Activated CD4-positive, alpha-beta T cell treated with anti-CD3 and anti-CD28 coated beads for 24 hours (primary cell): Measurements from ENCODE around the gene VSIG8.

ENCODE experiments used
- DNase-seq, 2 donors: peaks; one replicate each; pipeline ENCODE4 v3.0.0-alpha.2; 2020; ENCODE audit warnings: low read depth in 2 of 2

VSIG8 gene

GRCh38 chr1:159856576-159856975 lies 5.9 kb downstream of the VSIG8 start:
- DNase-seq: no peak

GRCh38 chr1:159855709-159856108 lies 6.7 kb downstream of the VSIG8 start:
- no peak for DNase-seq

DNA sequence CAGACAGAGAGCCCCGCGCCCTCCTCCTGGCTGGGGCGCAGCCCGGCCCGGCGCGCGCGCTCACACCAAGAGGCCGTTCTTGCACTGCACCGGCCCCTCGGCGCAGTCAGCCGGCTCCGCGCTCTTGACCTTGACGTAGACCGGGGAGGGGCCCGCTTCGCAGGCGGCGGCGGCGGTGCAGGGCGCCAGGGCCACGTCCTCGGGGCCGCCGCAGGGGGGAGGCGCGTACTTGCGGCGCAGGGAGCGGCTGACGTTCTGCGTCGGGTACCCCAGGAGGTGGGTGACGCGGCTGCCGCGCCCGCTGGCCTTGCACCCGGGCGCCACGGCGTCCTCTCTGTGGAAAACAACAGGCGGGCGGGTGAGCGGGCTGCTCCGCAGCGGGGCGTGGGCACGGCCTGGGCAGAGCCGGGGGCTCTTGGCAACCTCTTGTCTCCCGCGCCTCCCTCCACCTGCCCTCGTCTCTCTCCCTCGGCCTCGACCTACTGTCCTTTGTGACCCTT lies 7.7 kb downstream of the VSIG8 start:
- DNase-seq: peak; percentile 57 to 63

- peak in 1 of 2 donors; percentile 19 for DNase-seq
These were observed 8.3 kb downstream of the VSIG8 start for GRCh38 chr1:159854116-159854692.

GRCh38 chr1:159853417-159854115 lies 8.9 kb downstream of the VSIG8 start:
- no peak for DNase-seq

DNA sequence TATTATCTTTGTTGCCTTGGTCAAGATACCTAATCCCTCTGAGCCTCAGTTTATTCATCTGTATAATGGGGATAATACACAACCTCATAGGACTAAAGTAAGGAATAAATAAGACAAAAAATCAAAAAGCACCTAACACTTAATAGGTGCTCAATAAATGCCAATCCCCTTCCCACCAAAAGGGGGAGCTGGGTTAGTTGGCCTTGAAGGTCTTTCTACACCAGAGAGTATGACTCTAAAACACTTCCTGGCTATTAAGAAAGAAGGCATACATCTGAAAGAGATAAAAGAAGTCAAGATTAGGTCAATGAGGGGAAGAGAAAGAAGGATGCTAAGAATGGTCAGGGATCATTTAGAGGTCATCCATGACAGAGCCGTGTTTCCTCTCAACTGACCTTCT lies 11.1 kb downstream of the VSIG8 start:
- DNase-seq: no peak

DNA sequence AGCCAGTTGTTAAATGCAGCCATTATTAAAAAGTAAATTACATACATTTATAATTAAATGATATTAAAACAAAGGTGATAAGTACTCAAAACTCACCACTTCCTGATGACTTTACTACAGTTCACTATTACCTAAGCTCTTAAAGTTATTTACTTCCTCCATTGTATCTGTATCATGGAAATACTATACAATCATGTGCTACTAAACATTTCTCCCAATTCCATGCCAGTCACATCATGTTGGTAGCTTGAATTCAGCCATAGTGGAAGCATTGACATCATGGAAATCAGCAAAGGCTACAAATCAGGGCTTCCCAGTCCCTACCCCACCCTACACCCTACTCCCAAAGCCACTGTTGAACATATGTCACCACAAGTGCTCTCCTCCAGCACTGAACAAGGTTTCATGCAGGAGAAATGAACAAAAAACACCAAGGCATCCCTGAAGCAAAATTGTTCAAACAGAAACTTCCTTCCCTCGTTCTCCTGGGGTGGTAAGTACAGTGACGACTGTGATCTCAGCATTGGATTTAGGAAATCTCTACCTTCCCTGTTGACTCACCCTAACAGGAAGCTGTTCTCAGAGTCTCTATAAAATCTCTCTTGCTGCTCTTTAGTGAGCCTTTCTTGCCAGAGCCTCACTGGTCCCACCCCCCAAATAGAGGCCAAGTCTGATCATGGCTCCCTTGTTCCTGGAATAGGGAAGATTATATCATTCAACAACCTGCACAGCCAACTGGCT lies 12.7 kb downstream of the VSIG8 start:
- DNase-seq: no peak

GRCh38 chr1:159848326-159848725 lies 14.1 kb downstream of the VSIG8 start:
- no peak for DNase-seq

GRCh38 chr1:159847231-159847630 lies 15.2 kb downstream of the VSIG8 start:
- DNase-seq: no peak

GRCh38 chr1:159845751-159846629 lies 16.5 kb downstream of the VSIG8 start:
- no peak for DNase-seq

DNA sequence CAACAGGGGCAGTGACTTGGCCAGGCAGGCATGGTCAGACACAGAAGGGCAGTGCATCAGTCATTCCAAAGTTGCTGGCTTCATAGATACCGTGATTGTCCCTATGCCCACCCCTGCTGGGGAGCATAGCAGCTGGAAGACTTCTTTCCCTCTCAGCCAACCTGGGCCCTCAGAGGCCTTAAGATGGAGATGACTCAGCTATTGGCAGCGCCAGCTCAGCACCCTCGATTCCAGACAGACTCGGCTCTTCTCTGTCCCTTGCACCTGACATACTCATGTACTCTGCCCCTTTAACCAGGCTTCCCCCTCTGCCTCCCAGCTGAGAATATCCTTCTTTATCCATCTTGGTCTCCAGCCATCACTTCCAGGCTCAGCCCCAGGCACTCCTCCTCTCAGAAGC lies 19.0 kb downstream of the VSIG8 start:
- no peak for DNase-seq

- no peak for DNase-seq
These were observed 20.7 kb downstream of the VSIG8 start for GRCh38 chr1:159841749-159842148.

- no peak for DNase-seq
These were observed 23.2 kb downstream of the VSIG8 start for GRCh38 chr1:159839116-159839849.

DNA sequence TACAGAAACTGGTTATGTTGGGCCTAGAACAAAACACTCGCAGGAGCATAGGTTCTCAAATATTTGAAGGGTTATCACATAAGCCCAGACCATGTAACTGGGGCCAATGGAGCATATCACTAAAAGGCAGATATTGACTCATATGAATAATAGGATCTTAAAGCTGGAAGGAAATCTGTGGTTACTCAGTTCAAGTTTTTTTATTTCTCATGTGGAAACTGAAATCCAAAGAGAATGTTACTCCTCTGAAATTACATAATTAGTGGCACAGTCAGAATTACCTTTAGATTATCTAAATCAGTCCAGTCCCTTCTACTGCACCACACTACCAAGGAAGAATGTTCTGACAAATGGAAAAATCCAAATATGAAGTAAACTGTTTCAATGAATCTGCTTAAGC lies 23.7 kb downstream of the VSIG8 start:
- no peak for DNase-seq

DNA sequence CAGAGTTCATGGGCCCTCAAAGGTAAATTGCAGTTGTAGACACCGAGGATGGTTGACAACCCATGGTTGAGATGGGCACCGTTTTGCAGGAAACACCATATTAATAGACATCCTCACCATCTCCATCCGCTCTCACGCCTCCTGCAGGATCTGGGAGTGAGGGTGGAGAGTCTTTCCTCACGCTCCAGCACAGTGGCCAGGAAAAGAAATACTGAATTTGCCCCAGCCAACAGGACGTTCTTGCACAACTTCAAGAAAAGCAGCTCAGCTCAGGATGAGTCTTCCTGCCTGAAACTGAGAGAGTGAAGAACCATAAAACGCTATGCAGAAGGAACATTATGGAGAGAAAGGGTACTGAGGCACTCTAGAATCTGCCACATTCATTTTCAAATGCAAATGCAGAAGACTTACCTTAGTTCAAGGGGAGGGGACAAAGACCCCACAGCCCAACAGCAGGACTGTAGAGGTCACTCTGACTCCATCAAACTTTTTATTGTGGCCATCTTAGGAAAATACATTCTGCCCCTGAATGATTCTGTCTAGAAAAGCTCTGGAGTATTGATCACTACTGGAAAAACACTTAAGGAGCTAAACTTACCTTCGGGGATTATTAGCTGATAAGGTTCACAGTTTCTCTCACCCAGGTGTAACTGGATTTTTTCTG lies 26.5 kb downstream of the VSIG8 start:
- DNase-seq: no peak

GRCh38 chr1:159835356-159835755 lies 27.1 kb downstream of the VSIG8 start:
- DNase-seq: no peak

DNA sequence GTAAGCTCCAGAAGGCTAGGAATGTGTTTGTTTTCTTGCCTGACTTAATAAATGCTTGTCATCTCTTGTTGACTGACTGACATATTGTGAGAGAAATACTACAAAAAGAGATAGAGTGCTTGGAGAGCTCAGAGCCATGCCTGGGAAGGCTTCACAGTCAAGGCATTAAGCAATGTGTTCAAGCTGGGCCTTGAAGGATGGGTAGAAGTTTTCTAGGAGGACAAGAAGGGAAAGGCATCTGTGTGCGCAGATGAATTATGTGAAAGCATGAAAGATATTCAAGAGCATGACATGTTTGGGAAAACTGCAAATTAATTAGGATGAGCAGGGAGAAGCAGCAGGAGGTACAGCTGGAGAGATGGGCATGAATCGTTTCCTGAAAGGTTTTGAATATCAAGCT lies 30.1 kb downstream of the VSIG8 start:
- no peak for DNase-seq

- no peak for DNase-seq
These were observed 30.9 kb downstream of the VSIG8 start for GRCh38 chr1:159831412-159832141.

DNA sequence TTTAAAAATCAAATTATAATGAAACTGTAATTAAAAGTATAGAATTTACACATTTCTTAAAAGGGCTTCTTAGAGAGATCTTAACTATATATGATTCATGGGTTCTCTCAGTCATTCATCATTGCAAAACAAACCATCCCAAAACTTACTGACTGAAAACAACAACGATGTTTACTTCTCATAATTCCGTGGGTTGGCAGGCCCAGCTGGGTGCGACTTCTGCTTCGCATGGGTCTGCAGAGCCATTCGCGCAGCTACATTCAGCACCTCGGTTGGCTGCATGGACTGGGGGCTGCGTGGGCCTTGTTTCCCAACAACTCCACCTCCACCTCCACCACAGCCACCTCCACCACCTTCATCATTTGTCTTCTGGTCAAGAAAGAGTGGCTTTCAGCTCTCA lies 31.7 kb downstream of the VSIG8 start:
- DNase-seq: no peak
